HepG2 (cell line): Measurements from ENCODE around the gene ANKRD65. TPM values are rescaled to one million over a fixed set of nuclear protein-coding genes. Genes with fewer than 3 reads are reported as not detected.

Experiments
- EP300 ChIP-seq, 3 experiments: sonication (generic) in 1 of 3; formaldehyde crosslinking in 1 of 3; IDR thresholded peaks; 2 replicates each; pipeline versions ENCODE4 v1.5.1 to v1.6.1; 2011 to 2020; ENCODE audit warnings: low read depth in 2 of 3, low read length in 2 of 3, borderline replicate concordance in 1 of 3, improper control_type of control experiment in 1 of 3, mild to moderate bottlenecking in 1 of 3, missing genetic modification reagents in 1 of 3, moderate library complexity in 1 of 3
- KAT8 ChIP-seq: IDR thresholded peaks from 2 replicates; pipeline ENCODE4 v1.6.1; 2016; ENCODE audit warnings: missing genetic modification reagents, missing compliant biosample characterization
- MED13 ChIP-seq: sonication (generic); formaldehyde crosslinking; IDR thresholded peaks from 2 replicates; pipeline ENCODE4 v1.5.0; 2020; ENCODE audit warnings: missing genetic modification reagents
- MEF2D ChIP-seq: sonication (generic); formaldehyde crosslinking; IDR thresholded peaks from 2 replicates; pipeline ENCODE4 v1.5.1; 2020; ENCODE audit warnings: mild to moderate bottlenecking, missing genetic modification reagents
- NR0B2 ChIP-seq: sonication (generic); formaldehyde crosslinking; IDR thresholded peaks from 2 replicates; pipeline ENCODE4 v1.4.0; 2020; ENCODE audit warnings: mild to moderate bottlenecking, missing genetic modification reagents
- PRPF4 ChIP-seq: fragments of 200-400 bp; formaldehyde crosslinking; IDR thresholded peaks from 2 replicates; pipeline ENCODE4 v1.6.1; 2016; ENCODE audit warnings: low read length, low read depth; ENCODE audit not compliant: poor library complexity, severe bottlenecking
- RBAK ChIP-seq: sonication (generic); formaldehyde crosslinking; IDR thresholded peaks from 2 replicates; pipeline ENCODE4 v1.5.1; 2020; ENCODE audit warnings: mild to moderate bottlenecking, missing genetic modification reagents
- REXO4 ChIP-seq: sonication (generic); formaldehyde crosslinking; IDR thresholded peaks from 2 replicates; pipeline ENCODE4 v1.8.0; 2022; ENCODE audit warnings: missing genetic modification reagents, mild to moderate bottlenecking, borderline replicate concordance
- RFX1 ChIP-seq: fragments of 450-650 bp; IDR thresholded peaks from 2 replicates; pipeline ENCODE4 v1.6.1; 2017
- RNF2 ChIP-seq: fragments of 450-650 bp; conservative IDR thresholded peaks from 2 replicates; pipeline ENCODE4 v1.6.1; 2016; ENCODE audit warnings: low read depth
- SALL1 ChIP-seq: sonication (generic); formaldehyde crosslinking; IDR thresholded peaks from 2 replicates; pipeline ENCODE4 v1.8.0; 2022; ENCODE audit warnings: mild to moderate bottlenecking, missing genetic modification reagents
- SETDB1 ChIP-seq: sonication (generic); formaldehyde crosslinking; IDR thresholded peaks from 2 replicates; pipeline ENCODE4 v1.5.1; 2020; ENCODE audit warnings: missing genetic modification reagents, mild to moderate bottlenecking, borderline replicate concordance
- SIN3B ChIP-seq: fragments of 150-350 bp; IDR thresholded peaks from 2 replicates; pipeline ENCODE4 v1.6.1; 2014; ENCODE audit warnings: low read length
- SNAPC2 ChIP-seq: sonication (generic); formaldehyde crosslinking; IDR thresholded peaks from 2 replicates; pipeline ENCODE4 v1.8.1; 2022; ENCODE audit warnings: mild to moderate bottlenecking, missing genetic modification reagents
- SRSF1 ChIP-seq: fragments of 200-400 bp; formaldehyde crosslinking; optimal IDR thresholded peaks from 2 replicates; pipeline ENCODE3; 2017; ENCODE audit warnings: mild to moderate bottlenecking, low read depth, low read length, moderate library complexity
- SSRP1 ChIP-seq: IDR thresholded peaks from 2 replicates; pipeline ENCODE4 v1.6.1; 2016; ENCODE audit warnings: control low read depth
- STAG1 ChIP-seq: sonication (generic); formaldehyde crosslinking; IDR thresholded peaks from 2 replicates; pipeline ENCODE4 v1.4.0; 2020; ENCODE audit warnings: missing genetic modification reagents
- STAT5B ChIP-seq: sonication (generic); formaldehyde crosslinking; IDR thresholded peaks from 2 replicates; pipeline ENCODE4 v1.4.0; 2020; ENCODE audit warnings: missing genetic modification reagents
- TMF1 ChIP-seq: sonication (generic); formaldehyde crosslinking; IDR thresholded peaks from 2 replicates; pipeline ENCODE4 v1.8.1; 2022; ENCODE audit warnings: low read depth, missing genetic modification reagents
- TRIM24 ChIP-seq: sonication (generic); formaldehyde crosslinking; IDR thresholded peaks from 2 replicates; pipeline ENCODE4 v1.8.0; 2022; ENCODE audit warnings: mild to moderate bottlenecking, missing genetic modification reagents
- U2AF2 ChIP-seq: fragments of 200-400 bp; formaldehyde crosslinking; IDR thresholded peaks from 2 replicates; pipeline ENCODE4 v1.6.1; 2017; ENCODE audit warnings: low read depth, mild to moderate bottlenecking, low read length
- ZBTB20 ChIP-seq: sonication (generic); formaldehyde crosslinking; IDR thresholded peaks from 2 replicates; pipeline ENCODE4 v1.8.1; 2023; ENCODE audit warnings: missing genetic modification reagents, low read depth, mild to moderate bottlenecking, borderline replicate concordance
- ZFP1 ChIP-seq: IDR thresholded peaks from 2 replicates; pipeline ENCODE4 v1.6.1; 2016
- ZFP36 ChIP-seq: fragments of 150-350 bp; IDR thresholded peaks from 2 replicates; pipeline ENCODE4 v1.6.1; 2018; ENCODE audit warnings: borderline replicate concordance, low read length, low read depth; ENCODE audit not compliant: partially characterized antibody
- ZNF20 ChIP-seq: sonication (generic); formaldehyde crosslinking; IDR thresholded peaks from 2 replicates; pipeline ENCODE4 v1.4.0; 2020; ENCODE audit warnings: mild to moderate bottlenecking, moderate library complexity, missing genetic modification reagents
- ZNF264 ChIP-seq: sonication (generic); formaldehyde crosslinking; IDR thresholded peaks from 2 replicates; pipeline ENCODE4 v1.4.0; 2020; ENCODE audit warnings: missing genetic modification reagents
- ZNF317 ChIP-seq: sonication (generic); formaldehyde crosslinking; IDR thresholded peaks from 2 replicates; pipeline ENCODE4 v1.5.0; 2020; ENCODE audit warnings: mild to moderate bottlenecking, missing genetic modification reagents
- ZNF564 ChIP-seq: sonication (generic); formaldehyde crosslinking; IDR thresholded peaks from 2 replicates; pipeline ENCODE4 v1.8.1; 2023; ENCODE audit warnings: mild to moderate bottlenecking, missing genetic modification reagents
- ZNF709 ChIP-seq: sonication (generic); formaldehyde crosslinking; IDR thresholded peaks from 2 replicates; pipeline ENCODE4 v1.5.0; 2020; ENCODE audit warnings: mild to moderate bottlenecking, missing genetic modification reagents
- ZNF747 ChIP-seq: sonication (generic); formaldehyde crosslinking; IDR thresholded peaks from 2 replicates; pipeline ENCODE4 v1.8.1; 2023; ENCODE audit warnings: missing genetic modification reagents, mild to moderate bottlenecking, borderline replicate concordance
- ZNF850 ChIP-seq: sonication (generic); formaldehyde crosslinking; conservative IDR thresholded peaks from 2 replicates; pipeline ENCODE4 v1.9.0; 2021; ENCODE audit warnings: mild to moderate bottlenecking, missing genetic modification reagents
- ZSCAN20 ChIP-seq: sonication (generic); formaldehyde crosslinking; IDR thresholded peaks from 2 replicates; pipeline ENCODE4 v1.4.0; 2020; ENCODE audit warnings: missing genetic modification reagents, mild to moderate bottlenecking, borderline replicate concordance
- ZSCAN21 ChIP-seq: sonication (generic); formaldehyde crosslinking; IDR thresholded peaks from 2 replicates; pipeline ENCODE4 v1.8.0; 2022; ENCODE audit warnings: mild to moderate bottlenecking, missing genetic modification reagents, moderate library complexity, borderline replicate concordance
- polyA plus RNA-seq, 8 experiments: library from polyadenylated mRNA; depleted of rRNA in 3 of 8; stranded (reverse) in 7 of 8; unstranded in 1 of 8; fragments of >200 nt; fragmentation: Illumina TruSeq in 4 of 8; extraction: Trizol in 4 of 8; gene quantifications; 2 replicates each; pipeline versions ENCODE4 v1.2.1 to v1.2.3, GENCODE V29; 2011 to 2016; ENCODE audit warnings: low read depth in 4 of 8, missing spikeins in 1 of 8, mixed read lengths in 1 of 8; ENCODE audit not compliant: insufficient read depth in 1 of 8
- total RNA-seq, 5 experiments: library from RNA; depleted of rRNA; stranded (reverse); fragments of >200 nt; fragmentation: Illumina TruSeq; extraction: Trizol; gene quantifications; 2 replicates each; pipeline ENCODE4 v1.2.3, GENCODE V29; 2016; ENCODE audit warnings: low read depth in 1 of 5

Gene ANKRD65
- total and polyA plus RNA-seq, 2 of the 13 experiments (the other 11 are each of a cell fraction or from before 2014, with no cell fraction given), result 12.1 to 30.1 TPM

GRCh38 chr1:1374929-1375662 lies 46.0 kb downstream of the ANKRD65 start, which contains the start of gene AURKAIP1 (continued):
- TF ChIP-seq SETDB1 (CRISPR knock-in tag) (no peak), ZSCAN20 (peak; percentile 86), ZNF264 (CRISPR knock-in tag) (peak; percentile 87), RFX1 (no peak), U2AF2 (no peak), ZNF20 (CRISPR knock-in tag) (no peak), ZFP1 (CRISPR knock-in tag) (peak; percentile 92; the same call in 1 of the 2 replicates), STAT5B (peak; percentile 86; the same call in 1 of the 2 replicates), KAT8 (CRISPR knock-in tag) (peak; percentile 99), EP300 (IDR thresholded peaks at IDR 0.05; ENCODE audit: low read depth in 2 of 2, low read length in 2 of 2) (peak in 1 of 2 experiments; percentile 44; a peak in 2 of 4 replicates), EP300 (CRISPR knock-in tag; IDR thresholded peaks at IDR 0.05; ENCODE audit: borderline replicate concordance) (peak; percentile 57; the same call in 1 of the 2 replicates), TMF1 (CRISPR knock-in tag) (no peak; the same call in 1 of the 2 replicates), ZNF564 (CRISPR knock-in tag) (peak; percentile 97), SSRP1 (CRISPR knock-in tag) (no peak; the same call in 1 of the 2 replicates), MED13 (CRISPR knock-in tag) (peak; percentile 87; the same call in 1 of the 2 replicates), ZNF850 (CRISPR knock-in tag) (0 out of 2 replicates have a peak, but pooled peaks have one; percentile 82), PRPF4 (no peak), ZSCAN21 (CRISPR knock-in tag) (peak; percentile 90; the same call in 1 of the 2 replicates), RBAK (no peak), ZBTB20 (CRISPR knock-in tag) (peak; percentile 69), SNAPC2 (CRISPR knock-in tag) (no peak; the same call in none of the 2 replicates), ZFP36 (no peak), TRIM24 (CRISPR knock-in tag) (no peak), MEF2D (CRISPR knock-in tag) (peak; percentile 70), ZNF747 (CRISPR knock-in tag) (peak; percentile 99), RNF2 (no peak), STAG1 (CRISPR knock-in tag) (peak; percentile 16; the same call in 1 of the 2 replicates), ZNF317 (CRISPR knock-in tag) (peak; percentile 77), NR0B2 (CRISPR knock-in tag) (peak; percentile 80; the same call in 1 of the 2 replicates), SIN3B (peak; percentile 90), SALL1 (CRISPR knock-in tag) (peak; percentile 88), SRSF1 (peak; percentile 87), ZNF709 (CRISPR knock-in tag) (peak; percentile 93), REXO4 (CRISPR knock-in tag) (no peak)
